Lung (tissue), 12 donors: ENCODE measurements around the gene TAF6L. TPM values are rescaled to one million over a fixed set of nuclear protein-coding genes. Genes with fewer than 3 reads are reported as not detected.
A peak's percentile ranks its signal among the peaks of the same experiment; 100 is the strongest.

Source experiments
- ATAC-seq: fragments of 200-7000 bp; cut with Tn5 transposase; one replicate; pipeline ENCODE4 v1.9.1; 2020; ENCODE audit warnings: moderate number of reproducible peaks; ENCODE audit not compliant: insufficient read depth, low FRiP score
- DNase-seq, 3 donors: peaks; one replicate each; pipeline ENCODE4 v3.0.0-alpha.2; 2013 to 2017
- H3K27ac ChIP-seq, 2 donors: one replicate each; pipeline ENCODE4 v1.5.1; 2013; ENCODE audit warnings: mild to moderate bottlenecking in 2 of 2, moderate library complexity in 2 of 2, control low read depth in 1 of 2, inconsistent platforms in 1 of 2, low read depth in 1 of 2, low read length in 1 of 2
- H3K27me3 ChIP-seq, 3 donors: one replicate each; pipeline ENCODE4 v1.5.1; 2013; ENCODE audit warnings: low read length in 2 of 3; ENCODE audit not compliant: control insufficient read depth in 3 of 3, insufficient read depth in 3 of 3
- H3K36me3 ChIP-seq, 4 donors: one replicate each; pipeline ENCODE4 v1.5.1; 2013; ENCODE audit warnings: low read length in 4 of 4, mild to moderate bottlenecking in 1 of 4, moderate library complexity in 1 of 4; ENCODE audit not compliant: control insufficient read depth in 4 of 4, insufficient read depth in 4 of 4
- H3K4me1 ChIP-seq, 5 donors: one replicate each; pipeline ENCODE4 v1.5.1; 2013; ENCODE audit warnings: low read length in 5 of 5, mild to moderate bottlenecking in 2 of 5, moderate library complexity in 1 of 5; ENCODE audit not compliant: control insufficient read depth in 5 of 5, insufficient read depth in 5 of 5
- H3K4me3 ChIP-seq: one replicate; pipeline ENCODE4 v1.5.1; 2013; ENCODE audit warnings: mild to moderate bottlenecking, control low read depth, moderate library complexity
- H3K9ac ChIP-seq, 2 donors: one replicate each; pipeline ENCODE4 v1.5.1; 2013; ENCODE audit warnings: low read length in 2 of 2, control low read depth in 1 of 2; ENCODE audit not compliant: insufficient read depth in 1 of 2
- H3K9me3 ChIP-seq, 4 donors: one replicate each; pipeline ENCODE4 v1.5.1; 2013; ENCODE audit warnings: low read length in 3 of 4, mild to moderate bottlenecking in 1 of 4, moderate library complexity in 1 of 4; ENCODE audit not compliant: control insufficient read depth in 4 of 4, insufficient read depth in 3 of 4
- WGBS, 2 donors: extraction: QIAGEN DNeasy Blood & Tissue Kit; methylation state at CpG; one replicate each; pipeline ENCODE4 v1.1.7; 2013; 5-methylcytosine and 5-hydroxymethylcytosine counted together
- polyA plus RNA-seq, 2 donors: library from polyadenylated mRNA; stranded (reverse); fragments of 200-250 nt; gene quantifications; one replicate each; pipeline ENCODE4 v1.2.1, GENCODE V29; 2013
- total RNA-seq, 2 donors: library from RNA; depleted of rRNA in 1 of 2; stranded (reverse); fragments of >200 nt in 1 of 2; gene quantifications; one replicate each; pipeline ENCODE4 v1.2.1, GENCODE V29; 2014 to 2021
- TF ChIP-seq, protein P1 (sequence below): IDR thresholded peaks from 2 replicates; pipeline ENCODE4 v1.5.1; 2012; ENCODE audit warnings: mild to moderate bottlenecking; ENCODE audit errors: control extremely low read depth, extremely low read depth
- donor health status: control.
- donor health status: control.
- donor health status: Bipolar disorder and iron deficiency.
- donor health status: healthy.
- donor health status: DM: yes; HTN: yes; CAD: no.

The TAF6L gene
- total and polyA plus RNA-seq, 4 donors: 18.7 to 32.7 (median 25.2) TPM

DNA sequence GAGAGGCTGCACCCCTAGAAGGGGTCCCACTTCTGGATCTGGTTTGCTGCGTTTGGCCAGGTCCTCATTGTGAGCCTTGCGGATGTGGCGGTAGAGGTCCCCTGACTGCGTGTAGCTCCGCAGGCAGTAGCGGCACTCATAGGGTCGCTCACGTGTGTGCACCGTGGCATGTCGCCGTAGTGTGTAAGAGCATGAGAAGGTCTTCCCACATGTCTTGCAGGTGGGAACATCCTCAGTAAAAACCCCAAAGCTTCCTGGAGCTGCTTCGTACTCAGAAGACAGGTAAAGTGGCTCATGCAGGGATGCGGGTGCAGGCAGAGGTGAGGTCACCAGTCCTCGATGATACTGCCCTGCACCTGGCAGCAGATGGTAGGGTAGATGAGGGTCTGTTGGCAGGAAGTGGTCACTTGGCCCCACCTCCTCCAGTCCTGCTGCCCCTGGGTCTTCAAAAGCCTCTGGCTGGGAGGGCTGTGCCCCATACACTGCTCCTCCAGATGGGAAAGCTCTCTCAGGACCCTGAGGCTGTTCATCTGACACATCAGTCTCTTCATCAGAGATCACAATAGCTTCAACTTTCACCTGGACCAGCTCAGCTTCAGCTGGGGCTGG, 18.9 kb upstream of the TAF6L start:
- WGBS, 2 donors: 94 to 95% methylated on average over 14 of the region's 14 CpGs
- no peak overlapping the region for H3K4me3 ChIP-seq
- TF ChIP-seq, protein P1, sequence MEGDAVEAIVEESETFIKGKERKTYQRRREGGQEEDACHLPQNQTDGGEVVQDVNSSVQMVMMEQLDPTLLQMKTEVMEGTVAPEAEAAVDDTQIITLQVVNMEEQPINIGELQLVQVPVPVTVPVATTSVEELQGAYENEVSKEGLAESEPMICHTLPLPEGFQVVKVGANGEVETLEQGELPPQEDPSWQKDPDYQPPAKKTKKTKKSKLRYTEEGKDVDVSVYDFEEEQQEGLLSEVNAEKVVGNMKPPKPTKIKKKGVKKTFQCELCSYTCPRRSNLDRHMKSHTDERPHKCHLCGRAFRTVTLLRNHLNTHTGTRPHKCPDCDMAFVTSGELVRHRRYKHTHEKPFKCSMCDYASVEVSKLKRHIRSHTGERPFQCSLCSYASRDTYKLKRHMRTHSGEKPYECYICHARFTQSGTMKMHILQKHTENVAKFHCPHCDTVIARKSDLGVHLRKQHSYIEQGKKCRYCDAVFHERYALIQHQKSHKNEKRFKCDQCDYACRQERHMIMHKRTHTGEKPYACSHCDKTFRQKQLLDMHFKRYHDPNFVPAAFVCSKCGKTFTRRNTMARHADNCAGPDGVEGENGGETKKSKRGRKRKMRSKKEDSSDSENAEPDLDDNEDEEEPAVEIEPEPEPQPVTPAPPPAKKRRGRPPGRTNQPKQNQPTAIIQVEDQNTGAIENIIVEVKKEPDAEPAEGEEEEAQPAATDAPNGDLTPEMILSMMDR: no peak
- peaks cover 0 to 20% (median 11%) of the 10 kb centered on the region in 4 donors for H3K36me3 ChIP-seq
- H3K27ac ChIP-seq: no peak overlapping the region
- H3K9ac ChIP-seq: no peak overlapping the region
- no peaks in the 10 kb centered on the region for H3K9me3 ChIP-seq
- ATAC-seq (no peak), DNase-seq (no peak)
- no peaks in the 10 kb centered on the region for H3K27me3 ChIP-seq
- H3K4me1 ChIP-seq: peaks cover 0 to 11% (median 0%) of the 10 kb centered on the region in 5 donors

DNA sequence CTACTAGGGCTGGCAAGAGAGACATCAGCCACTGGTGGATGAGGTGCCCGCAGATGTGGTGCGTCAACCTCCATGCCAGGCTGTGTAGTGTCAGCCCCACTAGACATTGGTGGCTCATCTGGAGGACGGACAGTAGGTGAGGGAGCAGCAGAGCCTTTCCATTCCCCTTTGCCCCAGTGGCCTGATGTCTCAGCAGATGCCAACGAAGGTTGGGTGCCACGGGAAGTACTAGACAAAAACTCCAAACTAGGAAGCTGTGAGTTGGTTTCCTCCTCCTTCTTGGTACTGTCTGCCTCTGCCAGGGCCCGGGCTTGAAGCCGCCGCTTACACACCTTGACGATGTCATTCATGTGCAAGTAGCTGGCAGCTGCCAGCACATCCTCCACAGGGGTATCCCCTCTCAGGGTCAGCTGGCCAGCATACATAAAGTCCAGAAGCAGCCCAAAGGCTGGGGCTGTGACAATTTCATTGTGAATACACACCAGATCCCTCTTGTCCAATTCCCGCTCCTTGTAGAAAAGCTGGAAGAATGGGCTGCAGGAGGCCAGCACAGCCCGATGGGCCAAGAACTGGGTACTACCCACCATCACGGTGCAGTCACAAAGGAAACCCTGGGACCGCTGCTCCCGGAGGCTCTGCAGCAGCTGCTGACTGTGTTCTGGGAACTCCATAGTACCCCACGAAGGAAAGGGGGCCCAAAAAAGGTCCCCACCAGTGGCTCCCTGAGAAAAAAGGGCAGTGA, 18.0 kb upstream of the TAF6L start:
- no peak for DNase-seq
- H3K9me3 ChIP-seq: no peaks in the 10 kb centered on the region
- no peaks in the 10 kb centered on the region for H3K27me3 ChIP-seq
- no peak overlapping the region for H3K9ac ChIP-seq
- 66 to 72% methylated on average over 15 of the region's 15 CpGs for WGBS, 2 donors
- TF ChIP-seq, protein P1: no peak
- ATAC-seq: no peak
- peaks cover 0 to 20% (median 11%) of the 10 kb centered on the region in 4 donors for H3K36me3 ChIP-seq
- peaks cover 0 to 11% (median 0%) of the 10 kb centered on the region in 5 donors for H3K4me1 ChIP-seq
- H3K4me3 ChIP-seq: no peak overlapping the region
- H3K27ac ChIP-seq: peak overlapping the region; percentile 41 to 77

DNA sequence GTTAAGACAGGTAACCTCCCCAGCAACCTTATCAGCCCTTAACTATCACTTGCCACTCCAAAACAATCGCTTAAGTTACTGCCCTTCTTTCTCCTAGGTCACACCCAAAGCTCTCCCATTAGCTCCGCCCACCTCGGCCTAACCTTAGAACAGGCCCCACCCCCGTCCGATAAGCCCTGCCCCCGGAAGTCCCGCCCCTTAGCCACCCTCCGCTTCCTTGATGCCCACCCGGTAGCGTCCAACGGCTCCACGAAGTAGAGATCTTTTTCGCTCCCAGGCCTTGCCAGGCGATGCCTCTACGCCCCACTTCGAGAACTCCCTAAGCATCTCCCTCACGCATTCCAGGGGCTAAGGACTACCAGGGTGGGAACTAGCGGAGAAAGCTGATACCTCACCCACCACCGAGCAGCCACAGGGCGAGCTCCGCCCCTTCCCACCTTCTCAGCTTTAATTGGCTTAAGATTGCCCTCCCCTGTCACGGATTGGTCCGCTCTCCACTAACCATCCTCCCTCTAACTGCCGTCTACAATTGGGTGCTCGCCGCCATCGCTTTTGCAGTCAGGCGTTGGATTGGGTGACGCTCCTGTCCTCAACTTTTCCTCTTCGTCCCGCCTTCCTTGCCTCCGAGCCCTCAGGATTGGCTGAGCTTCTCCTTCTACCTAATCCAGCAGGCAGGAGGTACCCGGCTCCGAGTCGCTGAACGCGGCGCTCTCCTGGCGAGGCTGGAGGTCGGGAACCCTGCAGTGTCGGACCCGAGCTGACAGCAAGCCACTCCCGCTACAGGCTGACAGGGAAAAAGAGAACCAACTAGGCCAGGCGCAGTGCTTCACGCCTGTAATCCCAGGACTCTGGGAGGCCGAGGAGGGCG, 17.2 kb upstream of the TAF6L start, which contains the start of gene ZBTB3:
Gene ZBTB3, minus strand, starts transcription at position 425 of the 868 bp plus-strand sequence. CDS start 496 bp downstream, outside the sequence.
- peaks cover 0 to 20% (median 11%) of the 10 kb centered on the region in 4 donors for H3K36me3 ChIP-seq
- peak within 1 kb of the TSS; percentile 92 to 96 for H3K27ac ChIP-seq
- H3K4me1 ChIP-seq: peaks cover 0 to 11% (median 0%) of the 10 kb centered on the region in 5 donors
- H3K27me3 ChIP-seq: no peaks in the 10 kb centered on the region
- DNase-seq (peak; percentile 98 to 100 (median 99)), ATAC-seq (peak; percentile 98)
- 1% methylated on average over 47 of the region's 47 CpGs for WGBS, 2 donors
- H3K4me3 ChIP-seq: peak within 1 kb of the TSS; percentile 71
- H3K9ac ChIP-seq: peak within 1 kb of the TSS in 1 of 2 donors; percentile 91
- TF ChIP-seq, protein P1: no peak
- H3K9me3 ChIP-seq: no peaks in the 10 kb centered on the region
